ENCODE data around the gene SEPTIN11. TPM values are rescaled to one million over a fixed set of nuclear protein-coding genes. Genes with fewer than 3 reads are reported as not detected.

The SEPTIN11 gene
- total and polyA plus RNA-seq, 2 donors from 2014 or later: 38.0 to 118 TPM

DNA sequence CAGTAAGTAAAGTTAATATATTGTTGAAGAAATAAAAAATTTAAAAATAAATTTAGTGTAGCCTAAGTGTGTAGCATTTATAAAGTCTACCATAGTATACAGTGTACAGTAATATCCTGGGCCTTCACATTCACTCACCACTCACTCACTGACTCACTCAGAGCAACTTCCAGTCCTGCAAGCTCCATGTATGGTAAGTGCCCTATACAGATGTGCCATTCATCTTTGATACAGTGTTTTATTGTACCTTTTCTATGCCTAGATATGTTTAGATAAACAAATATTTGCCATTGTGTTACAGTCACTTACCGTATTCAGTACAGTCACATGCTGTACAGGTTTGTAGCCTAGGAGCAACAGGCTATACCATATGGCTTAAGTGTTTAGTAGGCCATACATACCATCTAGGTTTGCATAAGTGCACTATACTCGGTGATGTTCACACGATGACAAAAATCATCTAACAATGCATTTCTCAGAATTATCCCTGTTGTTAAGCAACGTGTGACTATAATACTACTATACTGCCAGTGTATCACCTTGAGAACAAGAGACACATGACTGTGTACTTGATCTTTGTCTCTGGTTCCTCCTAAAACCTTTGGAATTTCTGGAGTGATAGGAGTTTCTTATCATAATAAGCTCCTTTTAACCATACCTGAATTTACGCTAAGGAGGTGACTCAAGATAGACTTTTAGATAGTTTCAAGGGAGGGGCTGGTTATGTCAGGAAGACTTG is 25.8 kb upstream of the SEPTIN11 start:
- H3K36me3 ChIP-seq (ENCODE audit: control insufficient read depth in 2 of 3, insufficient read depth in 3 of 3, low read length in 3 of 3): no peaks in the 10 kb centered on the region
- no peak for FAIRE-seq

GRCh38 chr4:76926841-76927240 is 22.7 kb upstream of the SEPTIN11 start:
- FAIRE-seq (no peak), DNase-seq (no peak)
- TF ChIP-seq, protein P1, sequence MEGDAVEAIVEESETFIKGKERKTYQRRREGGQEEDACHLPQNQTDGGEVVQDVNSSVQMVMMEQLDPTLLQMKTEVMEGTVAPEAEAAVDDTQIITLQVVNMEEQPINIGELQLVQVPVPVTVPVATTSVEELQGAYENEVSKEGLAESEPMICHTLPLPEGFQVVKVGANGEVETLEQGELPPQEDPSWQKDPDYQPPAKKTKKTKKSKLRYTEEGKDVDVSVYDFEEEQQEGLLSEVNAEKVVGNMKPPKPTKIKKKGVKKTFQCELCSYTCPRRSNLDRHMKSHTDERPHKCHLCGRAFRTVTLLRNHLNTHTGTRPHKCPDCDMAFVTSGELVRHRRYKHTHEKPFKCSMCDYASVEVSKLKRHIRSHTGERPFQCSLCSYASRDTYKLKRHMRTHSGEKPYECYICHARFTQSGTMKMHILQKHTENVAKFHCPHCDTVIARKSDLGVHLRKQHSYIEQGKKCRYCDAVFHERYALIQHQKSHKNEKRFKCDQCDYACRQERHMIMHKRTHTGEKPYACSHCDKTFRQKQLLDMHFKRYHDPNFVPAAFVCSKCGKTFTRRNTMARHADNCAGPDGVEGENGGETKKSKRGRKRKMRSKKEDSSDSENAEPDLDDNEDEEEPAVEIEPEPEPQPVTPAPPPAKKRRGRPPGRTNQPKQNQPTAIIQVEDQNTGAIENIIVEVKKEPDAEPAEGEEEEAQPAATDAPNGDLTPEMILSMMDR (IDR thresholded peaks at IDR 0.05; ENCODE audit: borderline replicate concordance, extremely low read depth, insufficient read depth): no peak
- intact Hi-C loops (cut with DNase I): no loop called here
- no peaks in the 10 kb centered on the region for H3K36me3 ChIP-seq (ENCODE audit: control insufficient read depth in 2 of 3, insufficient read depth in 3 of 3, low read length in 3 of 3)
- H3K9ac ChIP-seq (ENCODE audit: low read length in 3 of 3): no peak overlapping the region
- no peak overlapping the region for H3K27ac ChIP-seq (ENCODE audit: low read depth in 2 of 2, low read length in 2 of 2)
- H3K4me1 ChIP-seq (ENCODE audit: control insufficient read depth in 2 of 3, insufficient read depth in 2 of 3, low read depth in 1 of 3, low read length in 3 of 3): no peaks in the 10 kb centered on the region
- no peaks in the 10 kb centered on the region for H3K9me3 ChIP-seq (ENCODE audit: control insufficient read depth in 2 of 3, insufficient read depth in 1 of 3, low read length in 3 of 3)
- no peaks in the 10 kb centered on the region for H3K27me3 ChIP-seq (ENCODE audit: control insufficient read depth, insufficient read depth, low read length)
- H3K4me3 ChIP-seq (ENCODE audit: low read length in 3 of 3): no peak overlapping the region

More for the DNA sequence above, 25.8 kb upstream of the SEPTIN11 start:
- Histone ChIP-seq H3K27ac (ENCODE audit: low read depth in 2 of 2, low read length in 2 of 2) (no peak overlapping the region), H3K27me3 (ENCODE audit: control insufficient read depth, insufficient read depth, low read length) (no peaks in the 10 kb centered on the region), H3K9ac (ENCODE audit: low read length in 3 of 3) (no peak overlapping the region), H3K9me3 (ENCODE audit: control insufficient read depth in 2 of 3, insufficient read depth in 1 of 3, low read length in 3 of 3) (no peaks in the 10 kb centered on the region), H3K4me1 (ENCODE audit: control insufficient read depth in 2 of 3, insufficient read depth in 2 of 3, low read depth in 1 of 3, low read length in 3 of 3) (no peaks in the 10 kb centered on the region), H3K4me3 (ENCODE audit: low read length in 3 of 3) (no peak overlapping the region)
- TF ChIP-seq, protein P1 (IDR thresholded peaks at IDR 0.05; ENCODE audit: borderline replicate concordance, extremely low read depth, insufficient read depth): no peak
- no peak for DNase-seq
- intact Hi-C loops (cut with DNase I): no loop called here

DNA sequence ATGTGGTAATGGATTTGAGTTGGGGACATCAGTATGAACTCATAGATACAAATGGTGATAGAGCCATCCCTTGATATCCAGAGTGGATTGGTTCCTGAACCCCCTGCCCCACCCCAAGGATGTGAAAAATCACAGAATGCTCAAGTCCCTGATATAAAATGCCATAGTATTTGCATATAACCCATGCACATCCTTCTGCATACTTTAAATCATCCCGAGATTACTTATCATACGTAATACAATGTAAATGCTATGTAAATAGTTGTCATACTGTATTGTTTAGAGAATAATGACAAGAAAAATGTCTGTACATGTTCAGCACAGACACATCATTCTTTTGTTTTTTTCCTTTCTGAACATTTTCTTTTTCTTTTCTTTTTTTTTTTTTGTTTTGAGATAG is 18.9 kb upstream of the SEPTIN11 start:
- TF ChIP-seq, protein P1 (IDR thresholded peaks at IDR 0.05; ENCODE audit: borderline replicate concordance, extremely low read depth, insufficient read depth): no peak
- no peak overlapping the region for H3K27ac ChIP-seq (ENCODE audit: low read depth in 2 of 2, low read length in 2 of 2)
- DNase-seq: no peak
- intact Hi-C loops (cut with DNase I): no loop called here
- H3K4me1 ChIP-seq (ENCODE audit: control insufficient read depth in 2 of 3, insufficient read depth in 2 of 3, low read depth in 1 of 3, low read length in 3 of 3): no peaks in the 10 kb centered on the region
- H3K4me3 ChIP-seq (ENCODE audit: low read length in 3 of 3): no peak overlapping the region
- H3K27me3 ChIP-seq (ENCODE audit: control insufficient read depth, insufficient read depth, low read length): no peaks in the 10 kb centered on the region
- H3K36me3 ChIP-seq (ENCODE audit: control insufficient read depth in 2 of 3, insufficient read depth in 3 of 3, low read length in 3 of 3): no peaks in the 10 kb centered on the region
- no peak for FAIRE-seq
- no peaks in the 10 kb centered on the region for H3K9me3 ChIP-seq (ENCODE audit: control insufficient read depth in 2 of 3, insufficient read depth in 1 of 3, low read length in 3 of 3)
- no peak overlapping the region for H3K9ac ChIP-seq (ENCODE audit: low read length in 3 of 3)
